ENCODE measurements around the gene LRFN2.

DNA sequence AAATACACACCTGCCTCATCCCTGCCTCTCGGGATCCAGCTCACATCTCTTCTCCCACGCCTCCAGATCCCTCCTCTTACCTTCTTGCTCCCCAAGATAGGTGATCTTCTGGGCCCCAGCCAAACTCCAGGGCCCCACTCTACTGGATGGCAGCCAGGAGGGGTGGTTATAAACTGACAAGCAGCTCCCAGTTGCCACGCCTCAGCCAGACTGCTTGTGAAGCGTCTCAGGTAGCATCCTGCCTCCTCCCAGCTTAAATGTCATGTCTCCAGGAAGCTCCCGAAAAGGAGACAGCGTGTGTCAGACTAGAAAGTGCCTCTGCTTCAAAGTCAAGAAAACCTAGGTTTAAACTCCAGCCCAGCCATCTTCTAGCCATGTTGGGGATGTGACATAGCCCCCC, 114.1 kb downstream of the LRFN2 start:
- TF ChIP-seq POLR2A (IDR thresholded peaks at IDR 0.05): no peak
- TF ChIP-seq, protein P1, sequence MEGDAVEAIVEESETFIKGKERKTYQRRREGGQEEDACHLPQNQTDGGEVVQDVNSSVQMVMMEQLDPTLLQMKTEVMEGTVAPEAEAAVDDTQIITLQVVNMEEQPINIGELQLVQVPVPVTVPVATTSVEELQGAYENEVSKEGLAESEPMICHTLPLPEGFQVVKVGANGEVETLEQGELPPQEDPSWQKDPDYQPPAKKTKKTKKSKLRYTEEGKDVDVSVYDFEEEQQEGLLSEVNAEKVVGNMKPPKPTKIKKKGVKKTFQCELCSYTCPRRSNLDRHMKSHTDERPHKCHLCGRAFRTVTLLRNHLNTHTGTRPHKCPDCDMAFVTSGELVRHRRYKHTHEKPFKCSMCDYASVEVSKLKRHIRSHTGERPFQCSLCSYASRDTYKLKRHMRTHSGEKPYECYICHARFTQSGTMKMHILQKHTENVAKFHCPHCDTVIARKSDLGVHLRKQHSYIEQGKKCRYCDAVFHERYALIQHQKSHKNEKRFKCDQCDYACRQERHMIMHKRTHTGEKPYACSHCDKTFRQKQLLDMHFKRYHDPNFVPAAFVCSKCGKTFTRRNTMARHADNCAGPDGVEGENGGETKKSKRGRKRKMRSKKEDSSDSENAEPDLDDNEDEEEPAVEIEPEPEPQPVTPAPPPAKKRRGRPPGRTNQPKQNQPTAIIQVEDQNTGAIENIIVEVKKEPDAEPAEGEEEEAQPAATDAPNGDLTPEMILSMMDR (IDR thresholded peaks at IDR 0.05): no peak
